SK-N-SH treated with all-trans-retinoic acid at 6 μM for 48 hours (cell line): Measurements from ENCODE around the gene CHST15.

Experiments
- ARNTL ChIP-seq: fragments of 450-650 bp; formaldehyde crosslinking; IDR thresholded peaks from 2 replicates; pipeline ENCODE4 v1.5.0; 2020; ENCODE audit warnings: low read depth, mild to moderate bottlenecking, moderate library complexity, borderline replicate concordance
- CSRNP3 ChIP-seq: fragments of 250-450 bp; sonication (Bioruptor Pico); IDR thresholded peaks from 2 replicates; pipeline ENCODE4 v1.5.1; 2021; ENCODE audit warnings: mild to moderate bottlenecking, moderate library complexity
- ESRRG ChIP-seq: fragments of 250-450 bp; sonication (Bioruptor Pico); IDR thresholded peaks from 2 replicates; pipeline ENCODE4 v1.6.1; 2021; ENCODE audit warnings: mild to moderate bottlenecking
- GLIS3 ChIP-seq: fragments of 250-450 bp; sonication (Bioruptor Pico); IDR thresholded peaks from 2 replicates; pipeline ENCODE4 v1.5.0; 2020; ENCODE audit warnings: mild to moderate bottlenecking, moderate library complexity
- OSR1 ChIP-seq: fragments of 250-450 bp; sonication (Bioruptor Pico); IDR thresholded peaks from 2 replicates; pipeline ENCODE4 v1.8.0; 2022; ENCODE audit warnings: moderate library complexity, mild to moderate bottlenecking, inconsistent platforms
- PATZ1 ChIP-seq: fragments of 250-450 bp; sonication (Bioruptor Pico); IDR thresholded peaks from 2 replicates; pipeline ENCODE4 v1.8.0; 2020; ENCODE audit warnings: mild to moderate bottlenecking, moderate library complexity, borderline replicate concordance
- ZC3H10 ChIP-seq: fragments of 250-450 bp; sonication (Bioruptor Pico); IDR thresholded peaks from 2 replicates; pipeline ENCODE4 v1.5.1; 2021; ENCODE audit warnings: mild to moderate bottlenecking, moderate library complexity
- ZFP3 ChIP-seq: fragments of 250-450 bp; sonication (Bioruptor Pico); IDR thresholded peaks from 2 replicates; pipeline ENCODE4 v1.5.0; 2020; ENCODE audit warnings: mild to moderate bottlenecking, moderate library complexity

- TF ChIP-seq ZFP3 (no peak), ZC3H10 (CRISPR knock-in tag) (no peak), GLIS3 (no peak), ESRRG (CRISPR knock-in tag) (no peak), CSRNP3 (CRISPR knock-in tag) (no peak), PATZ1 (CRISPR knock-in tag) (no peak), ARNTL (CRISPR knock-in tag) (no peak), OSR1 (CRISPR knock-in tag) (no peak)
Observed at GRCh38 chr10:124117833-124118232, 24.4 kb upstream of the CHST15 start.
